ENCODE results near the gene RPUSD1. TPM values are rescaled to one million over a fixed set of nuclear protein-coding genes. Genes with fewer than 3 reads are reported as not detected.

Gene RPUSD1
- total RNA-seq, 1 donor from 2014 or later: 27.4 TPM

GRCh38 chr16:799111-799947, 11.1 kb upstream of the RPUSD1 start:
- no peak for FAIRE-seq
- no peak for TF ChIP-seq CTCF (IDR thresholded peaks at IDR 0.05; ENCODE audit: insufficient read depth, low read length, severe bottlenecking)
- Histone ChIP-seq H3K4me3 (ENCODE audit: low read depth, low read length) (no peak overlapping the region), H3K36me3 (ENCODE audit: control insufficient read depth, insufficient read depth, low read length) (no peaks in the 10 kb centered on the region), H3K27me3 (ENCODE audit: control insufficient read depth, insufficient read depth, low read length) (peaks cover 16% of the 10 kb centered on the region)
- DNase-seq (ENCODE audit: low read depth): no peak

DNA sequence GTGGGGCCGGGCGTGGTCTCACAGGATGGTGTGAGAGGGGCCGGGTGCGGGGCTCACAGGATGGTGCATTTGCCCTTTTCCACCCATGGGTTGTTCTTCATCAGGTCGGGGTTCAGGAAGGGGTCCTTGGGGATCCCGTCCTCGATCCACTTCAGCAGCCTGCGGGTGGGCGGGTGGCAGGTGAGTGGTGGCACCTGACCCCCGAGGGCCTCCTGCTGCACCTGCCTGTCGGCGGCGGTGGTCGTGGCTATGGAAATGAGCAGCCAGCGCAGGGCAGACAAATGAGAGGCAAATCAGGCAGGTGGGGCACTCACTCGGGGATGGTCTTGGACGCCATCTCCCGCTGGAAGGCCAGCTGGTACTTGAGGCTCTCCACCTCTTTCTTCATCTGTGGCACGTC, 10.5 kb upstream of the RPUSD1 start:
- TF ChIP-seq CTCF (IDR thresholded peaks at IDR 0.05; ENCODE audit: insufficient read depth, low read length, severe bottlenecking): no peak
- FAIRE-seq: no peak
- Histone ChIP-seq H3K36me3 (ENCODE audit: control insufficient read depth, insufficient read depth, low read length) (no peaks in the 10 kb centered on the region), H3K4me3 (ENCODE audit: low read depth, low read length) (no peak overlapping the region), H3K27me3 (ENCODE audit: control insufficient read depth, insufficient read depth, low read length) (peaks cover 16% of the 10 kb centered on the region)
- DNase-seq (ENCODE audit: low read depth): no peak

- DNase-seq (ENCODE audit: low read depth): no peak
- H3K36me3 ChIP-seq (ENCODE audit: control insufficient read depth, insufficient read depth, low read length): no peaks in the 10 kb centered on the region
- no peak overlapping the region for H3K4me3 ChIP-seq (ENCODE audit: low read depth, low read length)
- TF ChIP-seq CTCF (IDR thresholded peaks at IDR 0.05; ENCODE audit: insufficient read depth, low read length, severe bottlenecking): no peak
- no peak for FAIRE-seq
- H3K27me3 ChIP-seq (ENCODE audit: control insufficient read depth, insufficient read depth, low read length): peaks cover 14% of the 10 kb centered on the region
Observed at GRCh38 chr16:797686-798085, 9.5 kb upstream of the RPUSD1 start.

GRCh38 chr16:797120-797420, 8.9 kb upstream of the RPUSD1 start:
- FAIRE-seq (no peak), DNase-seq (ENCODE audit: low read depth) (no peak)
- TF ChIP-seq CTCF (IDR thresholded peaks at IDR 0.05; ENCODE audit: insufficient read depth, low read length, severe bottlenecking): no peak
- Histone ChIP-seq H3K4me3 (ENCODE audit: low read depth, low read length) (no peak overlapping the region), H3K36me3 (ENCODE audit: control insufficient read depth, insufficient read depth, low read length) (no peaks in the 10 kb centered on the region), H3K27me3 (ENCODE audit: control insufficient read depth, insufficient read depth, low read length) (peaks cover 14% of the 10 kb centered on the region)

DNA sequence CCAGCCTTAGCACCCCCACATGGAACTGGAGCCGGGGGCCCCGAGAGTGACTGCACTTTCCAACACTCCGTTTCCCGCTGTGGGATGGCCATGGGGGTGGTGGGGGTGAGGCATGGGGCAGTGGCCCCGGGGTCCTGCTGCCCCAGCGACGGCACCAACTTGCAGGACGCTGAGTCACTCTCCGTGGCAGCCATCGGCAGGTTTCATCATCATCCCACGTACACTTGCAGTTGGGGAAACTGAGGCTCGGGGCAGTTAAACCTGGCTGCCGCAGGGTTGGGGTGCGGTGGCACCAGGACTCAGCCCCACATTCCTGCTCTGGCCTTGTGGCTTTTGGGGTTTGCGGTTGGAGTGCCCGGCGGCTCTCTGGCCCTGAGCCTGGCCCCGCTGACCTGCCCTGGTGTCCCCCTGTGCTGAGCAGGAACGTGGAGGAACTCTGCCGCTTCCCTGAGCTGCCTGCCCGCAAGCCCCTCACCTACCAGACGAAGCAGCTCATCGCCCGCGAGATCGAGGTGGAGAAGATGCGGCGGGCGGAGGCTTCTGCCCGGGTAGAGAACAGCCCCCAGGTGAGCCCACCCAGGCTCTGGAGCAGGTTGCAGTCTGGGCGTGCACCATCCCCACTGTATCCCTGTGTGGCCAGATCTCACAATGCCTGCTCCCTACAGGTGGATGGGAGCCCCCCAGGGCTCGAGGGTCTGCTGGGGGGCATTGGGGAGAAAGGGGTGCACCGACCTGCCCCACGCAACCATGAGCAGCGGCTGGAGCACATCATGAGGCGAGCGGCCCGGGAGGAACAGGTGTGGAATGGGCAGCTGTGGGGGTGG, 8.3 kb upstream of the RPUSD1 start:
- TF ChIP-seq CTCF (IDR thresholded peaks at IDR 0.05; ENCODE audit: insufficient read depth, low read length, severe bottlenecking): no peak
- no peak overlapping the region for H3K4me3 ChIP-seq (ENCODE audit: low read depth, low read length)
- H3K36me3 ChIP-seq (ENCODE audit: control insufficient read depth, insufficient read depth, low read length): no peaks in the 10 kb centered on the region
- no peak for DNase-seq (ENCODE audit: low read depth)
- H3K27me3 ChIP-seq (ENCODE audit: control insufficient read depth, insufficient read depth, low read length): peaks cover 14% of the 10 kb centered on the region
- FAIRE-seq: no peak

Data from bronchial epithelial cell (primary cell).